Fibroblast of pulmonary artery (primary cell): ENCODE measurements around the gene REX1BD.
A peak's percentile ranks its signal among the peaks of the same experiment; 100 is the strongest.
"Not testable (repeated sequence)": the region's sequence is repeated elsewhere in the genome, so short reads cannot be mapped to it uniquely, and the experiment has no call there.

ENCODE experiments used
- DNase-seq: peaks from one replicate; pipeline ENCODE4 v3.0.0-alpha.2; 2010; ENCODE audit warnings: low read depth
- H3K4me3 ChIP-seq: replicated peaks from 2 replicates; pipeline ENCODE4 v1.5.1; 2011; ENCODE audit warnings: low read depth, mild to moderate bottlenecking, control low read depth, low read length, moderate library complexity
- CTCF ChIP-seq: IDR thresholded peaks from 2 replicates; pipeline ENCODE4 v1.5.1; 2011; ENCODE audit warnings: mild to moderate bottlenecking, control low read depth, low read length, inconsistent platforms; ENCODE audit errors: missing control alignments

REX1BD gene

DNA sequence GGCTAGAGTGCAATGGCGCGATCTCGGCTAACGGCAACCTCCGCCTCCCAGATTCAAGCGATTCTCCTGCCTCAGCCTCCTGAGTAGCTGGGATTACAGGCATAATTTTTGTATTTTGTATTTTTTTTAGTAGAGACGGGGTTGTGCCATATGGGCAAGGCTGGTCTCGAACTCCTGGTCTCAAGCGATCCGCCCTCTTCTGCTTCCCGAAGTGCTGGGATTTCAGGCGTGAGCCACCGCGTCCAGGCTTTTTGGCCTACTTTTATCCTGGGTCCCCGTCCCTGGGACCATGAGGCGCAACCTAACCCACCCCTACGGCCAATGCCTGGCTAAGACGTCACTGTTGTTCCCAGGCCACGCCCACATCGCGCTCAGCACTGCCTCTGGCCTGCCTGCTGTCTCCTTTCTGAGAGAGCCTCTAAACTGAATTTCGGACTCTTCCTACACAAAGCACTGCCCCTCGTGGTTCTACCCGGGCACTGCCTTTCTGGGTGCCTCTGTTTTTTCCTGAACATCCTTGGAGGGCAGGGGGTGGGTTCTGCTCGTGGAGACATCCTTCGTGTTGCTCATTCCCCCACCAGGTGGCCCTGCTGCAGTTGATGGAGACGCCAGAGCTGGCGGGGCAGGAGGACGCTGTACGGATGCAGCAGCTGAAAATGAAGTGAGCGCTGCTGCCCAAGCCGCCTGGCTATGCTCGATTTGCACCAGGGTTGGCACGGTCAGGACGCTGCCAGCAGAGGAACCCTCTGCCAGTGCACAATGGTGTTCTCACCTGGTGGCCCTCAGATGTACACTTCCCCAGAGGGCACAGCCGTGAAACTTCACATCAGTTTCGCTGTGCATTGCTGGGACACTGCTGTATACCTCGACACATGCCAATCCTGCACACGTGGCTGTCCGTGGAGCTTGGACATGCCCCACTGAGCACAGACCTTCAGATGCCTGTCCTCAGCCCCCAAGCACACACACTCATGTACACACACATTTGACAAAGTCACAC is 2.0 kb downstream of the REX1BD start:
- peak overlapping the region; percentile 67 for H3K4me3 ChIP-seq
- peak; percentile 33 for TF ChIP-seq CTCF
- DNase-seq = peak; percentile 61

- TF ChIP-seq CTCF = no peak
- H3K4me3 ChIP-seq = no peak overlapping the region
- no peak for DNase-seq
Measured at GRCh38 chr19:18591735-18592385, 3.3 kb downstream of the REX1BD start.

DNA sequence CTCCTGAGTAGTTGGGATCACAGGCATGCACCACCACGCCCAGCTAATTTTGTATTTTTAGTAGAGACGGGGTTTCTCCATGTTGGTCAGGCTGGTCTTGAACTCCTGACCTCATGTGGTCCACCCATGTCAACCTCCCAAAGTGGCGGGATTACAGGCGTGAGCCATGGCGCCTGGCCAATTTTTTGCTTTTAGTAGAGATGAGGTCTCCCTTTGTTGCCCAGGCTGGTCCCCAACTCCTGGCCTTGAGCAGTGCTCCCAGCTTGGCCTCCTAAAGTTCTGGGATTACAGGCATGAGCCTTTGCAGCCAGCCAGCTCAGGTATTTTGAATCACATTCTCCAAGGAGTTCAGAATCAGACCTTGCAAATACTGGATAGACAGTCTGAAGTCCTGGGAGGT is 4.1 kb downstream of the REX1BD start:
- not testable (repeated sequence) for H3K4me3 ChIP-seq, DNase-seq

DNA sequence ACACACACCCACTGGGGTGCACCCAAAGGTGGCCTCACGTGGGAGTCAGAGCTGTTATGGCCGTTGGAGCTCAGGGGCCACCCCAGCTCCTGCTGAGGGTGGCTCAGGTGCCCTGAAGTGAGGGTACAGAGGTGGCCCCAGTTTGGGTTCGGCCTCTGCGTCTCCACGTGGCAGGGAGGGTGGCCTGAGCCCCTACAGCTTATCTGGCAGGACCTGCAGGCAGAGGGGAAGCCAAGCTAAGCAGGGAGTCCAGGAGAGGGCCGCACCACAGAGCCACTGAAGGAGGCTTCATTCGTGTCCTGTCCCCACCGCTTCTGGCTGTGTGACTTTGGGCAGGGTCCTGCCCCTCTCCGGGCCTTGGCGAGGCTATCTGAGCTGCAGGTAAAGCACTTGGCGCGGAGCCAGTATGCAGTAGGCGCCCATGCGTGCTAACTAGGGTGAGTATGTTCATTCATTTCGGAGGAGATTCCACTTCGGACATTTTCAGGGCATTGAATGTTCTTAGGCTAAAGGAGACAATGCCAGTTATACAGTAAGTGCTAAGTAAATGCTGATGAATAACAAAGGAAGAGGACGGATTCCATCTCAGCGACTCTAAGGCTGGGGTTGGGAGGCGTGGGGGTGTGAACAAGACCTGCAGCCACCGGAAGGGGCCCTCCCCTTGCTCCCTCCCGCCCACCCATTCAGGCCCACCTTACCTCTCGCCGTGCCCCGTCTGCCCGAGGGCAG is 4.9 kb downstream of the REX1BD start:
- TF ChIP-seq CTCF = no peak
- no peak for DNase-seq
- H3K4me3 ChIP-seq = no peak overlapping the region

- TF ChIP-seq CTCF = peak; percentile 37
- peak overlapping the region; percentile 39 for H3K4me3 ChIP-seq
- peak; percentile 81 for DNase-seq
Measured at GRCh38 chr19:18594096-18594823, 5.7 kb downstream of the REX1BD start.

DNA sequence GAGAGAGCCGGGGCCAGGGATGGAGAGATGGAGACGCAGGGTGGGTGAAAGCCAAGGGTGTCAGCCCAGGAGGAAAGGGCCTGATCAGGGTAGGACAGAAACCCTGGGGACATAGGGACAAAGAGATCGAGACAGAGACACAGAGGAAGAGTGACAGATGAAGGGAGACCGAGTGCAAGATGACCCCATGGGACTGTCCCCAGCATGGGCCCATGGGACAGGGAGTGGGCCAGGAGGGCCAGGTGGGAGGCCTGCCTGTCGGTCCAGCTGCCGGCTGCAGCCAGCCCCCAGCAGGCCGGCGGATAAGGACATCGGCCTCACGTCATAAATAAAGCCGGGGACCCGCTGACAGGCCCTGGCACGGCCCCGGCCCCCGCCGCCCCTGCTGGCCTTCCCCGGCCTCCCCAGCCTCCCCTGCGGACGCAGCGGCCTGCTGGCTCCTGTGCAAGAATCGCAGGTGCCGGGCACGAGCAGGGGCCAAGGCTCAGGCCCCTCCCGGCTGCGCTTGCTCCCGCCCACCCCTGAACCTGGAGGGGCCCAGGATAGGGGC is 6.3 kb downstream of the REX1BD start:
- no peak for TF ChIP-seq CTCF
- no peak for DNase-seq
- peak overlapping the region; percentile 36 for H3K4me3 ChIP-seq
